ENCODE measurements around the gene C16orf87.

Gene C16orf87

DNA sequence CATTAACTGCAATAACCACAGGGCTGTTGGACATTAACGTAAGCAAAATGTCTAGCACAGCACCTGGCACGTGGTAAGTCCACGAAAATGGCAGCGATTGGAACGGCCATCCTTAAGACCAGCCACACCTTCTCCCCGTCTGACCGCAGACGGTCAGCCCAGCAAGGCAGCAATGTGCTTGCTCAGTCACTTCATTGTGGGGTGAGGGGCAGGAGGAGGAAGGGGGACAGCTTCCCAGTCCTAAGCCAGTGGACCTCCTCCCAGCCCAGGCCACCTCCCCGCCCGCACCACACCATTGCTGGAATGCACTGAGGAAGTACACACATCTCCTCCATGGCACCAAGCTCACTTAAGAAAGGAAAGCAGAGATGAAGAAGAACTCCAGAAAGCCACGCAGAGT, 74.2 kb downstream of the C16orf87 start:
- no peak for DNase-seq

GRCh38 chr16:46753015-46753414, 78.0 kb downstream of the C16orf87 start:
- DNase-seq = no peak

DNA sequence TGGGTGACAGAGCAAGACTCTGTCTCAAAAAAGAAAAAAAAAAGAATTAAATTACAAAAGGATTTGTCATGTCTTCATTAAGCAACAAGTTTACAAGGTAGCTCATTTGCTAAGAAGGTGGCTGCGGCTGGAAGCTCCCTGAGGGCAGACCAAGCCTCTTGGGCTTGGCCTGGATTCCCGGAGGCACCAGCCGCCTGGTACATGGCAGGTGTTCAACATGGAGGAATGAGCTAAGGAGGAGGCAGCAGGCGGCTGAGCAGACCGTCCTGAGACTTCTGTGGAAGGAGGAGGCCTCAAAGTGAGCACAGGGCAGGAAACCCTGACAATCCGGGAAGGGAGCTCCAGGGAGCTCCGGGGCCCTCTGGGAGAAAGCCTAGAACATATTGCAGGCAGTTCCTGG, 79.6 kb downstream of the C16orf87 start:
- DNase-seq = no peak

GRCh38 chr16:46748775-46749705, 81.9 kb downstream of the C16orf87 start:
- DNase-seq = no peak

GRCh38 chr16:46747777-46748651, 83.0 kb downstream of the C16orf87 start, which contains the start of gene MYLK3:
TSS of gene MYLK3 (minus strand) at chr16:46748344. CDS start at chr16:46748193, 151 bp downstream.
- DNase-seq = no peak

DNA sequence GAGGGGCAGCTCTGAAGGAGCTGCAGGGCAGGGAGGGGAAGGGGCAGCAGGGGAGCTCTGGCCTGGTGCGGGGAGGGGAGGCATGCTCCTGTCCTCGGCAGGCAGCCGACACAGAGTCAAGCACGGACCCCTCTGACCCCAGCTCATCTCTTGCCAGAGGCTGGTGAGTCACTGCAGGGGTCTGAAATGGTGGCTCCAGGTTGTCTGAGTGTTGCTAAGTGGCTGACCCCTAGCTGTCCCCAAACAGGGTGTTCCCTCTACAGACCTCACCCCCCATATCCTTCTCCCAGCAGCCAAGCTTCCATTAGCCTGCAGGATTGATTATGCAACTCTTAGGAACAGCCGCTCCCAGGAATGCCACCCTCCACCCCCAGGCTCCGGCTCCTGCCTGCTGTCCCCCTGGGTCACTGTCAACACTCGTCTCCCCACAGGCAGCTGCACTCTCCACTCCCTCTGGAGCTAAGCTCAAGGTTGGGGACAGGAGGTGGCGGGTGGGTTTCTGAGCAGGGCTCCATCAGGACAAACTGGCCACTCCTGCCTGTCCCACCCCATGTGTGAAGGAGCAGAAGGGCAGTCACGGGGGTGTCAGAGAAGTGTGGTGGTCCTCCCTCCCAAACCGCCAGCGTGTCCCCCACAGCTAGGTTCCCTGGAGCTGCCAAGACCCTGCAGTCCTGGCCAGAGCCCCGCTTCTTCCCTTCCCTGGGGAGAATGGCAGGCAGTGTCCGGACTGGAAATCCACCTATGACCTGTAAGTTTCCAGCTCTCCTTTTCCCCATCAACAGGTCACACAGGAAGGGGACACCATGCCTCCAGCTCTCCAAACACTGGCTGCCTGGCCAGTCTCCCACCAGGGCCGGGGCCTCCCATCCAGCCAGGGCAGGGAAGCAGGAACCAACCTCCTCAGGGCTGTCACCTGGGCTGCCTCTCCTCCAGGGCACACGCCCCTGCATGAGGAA, 83.9 kb downstream of the C16orf87 start:
- DNase-seq = no peak
